Measurements from ENCODE around the gene SEC16A.
"Not testable (repeated sequence)": the region's sequence is repeated elsewhere in the genome, so short reads cannot be mapped to it uniquely, and the experiment has no call there.

The SEC16A gene

GRCh38 chr9:136424750-136425362 is 58.0 kb downstream of the SEC16A start:
- DNase-seq (ENCODE audit: low read depth in 2 of 3, low spot score in 1 of 3), result no peak

GRCh38 chr9:136423432-136424146 is 59.3 kb downstream of the SEC16A start:
- no peak for DNase-seq (ENCODE audit: low read depth in 2 of 3, low spot score in 1 of 3)

- no peak for DNase-seq (ENCODE audit: low read depth in 2 of 3, low spot score in 1 of 3)
Observed at GRCh38 chr9:136422876-136423275, 60.0 kb downstream of the SEC16A start.

- DNase-seq (ENCODE audit: low read depth in 2 of 3, low spot score in 1 of 3), result no peak
Observed at GRCh38 chr9:136421791-136422190, 61.0 kb downstream of the SEC16A start.

- no peak for DNase-seq (ENCODE audit: low read depth in 2 of 3, low spot score in 1 of 3)
Observed at GRCh38 chr9:136419092-136419420, 63.8 kb downstream of the SEC16A start.

- no peak for DNase-seq (ENCODE audit: low read depth in 2 of 3, low spot score in 1 of 3)
Observed at GRCh38 chr9:136418182-136419091, 64.4 kb downstream of the SEC16A start.

DNA sequence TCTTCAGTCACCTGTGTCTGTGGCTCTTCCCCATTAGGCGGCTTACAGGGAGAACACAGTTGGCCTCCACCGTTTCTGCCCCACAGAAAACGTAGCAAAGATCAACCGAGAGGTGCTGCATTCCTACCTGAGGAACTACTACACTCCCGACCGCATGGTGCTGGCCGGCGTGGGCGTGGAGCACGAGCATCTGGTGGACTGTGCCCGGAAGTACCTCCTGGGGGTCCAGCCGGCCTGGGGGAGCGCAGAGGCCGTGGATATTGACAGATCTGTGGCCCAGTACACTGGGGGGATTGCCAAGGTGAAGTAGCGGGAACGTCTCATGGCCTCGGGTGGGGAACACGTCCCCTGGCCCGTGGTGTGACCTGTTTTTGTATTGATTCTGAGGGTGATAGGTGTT is 65.9 kb downstream of the SEC16A start:
- DNase-seq (ENCODE audit: low read depth in 2 of 3, low spot score in 1 of 3), result no peak

DNA sequence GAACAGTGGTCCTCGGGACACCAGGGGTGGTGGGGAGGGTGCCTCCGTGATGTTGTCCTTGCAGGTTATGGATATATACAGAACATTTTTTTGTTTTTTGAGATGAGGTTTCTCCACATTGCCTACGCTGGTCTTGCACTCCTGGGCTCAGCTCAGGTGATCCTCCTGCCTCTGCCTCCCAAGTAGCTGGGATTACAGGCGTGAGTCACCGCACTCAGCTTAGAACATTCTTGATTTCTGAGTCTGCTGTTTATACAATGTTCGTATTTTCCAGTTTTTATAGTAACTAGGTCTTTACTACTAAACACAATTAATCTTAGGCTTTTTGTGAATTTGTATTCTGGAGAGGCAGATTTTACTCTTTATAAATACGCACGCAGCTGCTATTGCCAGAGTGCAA is 66.4 kb downstream of the SEC16A start:
- DNase-seq (ENCODE audit: low read depth in 2 of 3, low spot score in 1 of 3), result no peak

- no peak for DNase-seq (ENCODE audit: low read depth in 2 of 3, low spot score in 1 of 3)
Observed at GRCh38 chr9:136412962-136413361, 69.9 kb downstream of the SEC16A start.

DNA sequence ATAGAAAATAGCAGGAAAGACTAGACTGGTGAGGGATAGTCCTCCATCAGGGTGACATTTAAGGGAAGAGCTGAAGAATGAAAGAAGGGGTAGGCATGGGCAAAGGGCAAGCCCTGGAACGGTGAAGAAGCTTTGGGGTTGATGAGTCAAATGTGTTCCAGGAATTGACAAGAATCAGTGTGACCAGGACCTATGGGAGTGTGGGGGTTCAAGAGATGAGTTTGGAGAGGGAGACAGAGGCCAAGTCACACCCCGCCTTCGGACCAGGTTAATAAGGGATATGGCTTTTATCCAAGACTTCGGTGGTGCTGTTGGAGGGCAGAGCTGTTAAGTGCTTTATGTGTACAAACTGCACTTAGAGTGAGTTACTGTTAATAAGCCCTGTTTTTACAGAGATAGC is 71.5 kb downstream of the SEC16A start:
- DNase-seq (ENCODE audit: low read depth in 2 of 3, low spot score in 1 of 3), result no peak

- DNase-seq (ENCODE audit: low read depth in 2 of 3, low spot score in 1 of 3), result peak; percentile 91 to 98 (median 95)
Observed at GRCh38 chr9:136410500-136411287, 72.1 kb downstream of the SEC16A start, which contains the start of the genes ENTR1 and PMPCA. Gene ENTR1 (minus strand): TSS chr9:136410614. CDS start chr9:136410397, 217 bp downstream. Gene PMPCA (plus strand): TSS chr9:136410658. CDS start chr9:136410669, 11 bp downstream.

DNA sequence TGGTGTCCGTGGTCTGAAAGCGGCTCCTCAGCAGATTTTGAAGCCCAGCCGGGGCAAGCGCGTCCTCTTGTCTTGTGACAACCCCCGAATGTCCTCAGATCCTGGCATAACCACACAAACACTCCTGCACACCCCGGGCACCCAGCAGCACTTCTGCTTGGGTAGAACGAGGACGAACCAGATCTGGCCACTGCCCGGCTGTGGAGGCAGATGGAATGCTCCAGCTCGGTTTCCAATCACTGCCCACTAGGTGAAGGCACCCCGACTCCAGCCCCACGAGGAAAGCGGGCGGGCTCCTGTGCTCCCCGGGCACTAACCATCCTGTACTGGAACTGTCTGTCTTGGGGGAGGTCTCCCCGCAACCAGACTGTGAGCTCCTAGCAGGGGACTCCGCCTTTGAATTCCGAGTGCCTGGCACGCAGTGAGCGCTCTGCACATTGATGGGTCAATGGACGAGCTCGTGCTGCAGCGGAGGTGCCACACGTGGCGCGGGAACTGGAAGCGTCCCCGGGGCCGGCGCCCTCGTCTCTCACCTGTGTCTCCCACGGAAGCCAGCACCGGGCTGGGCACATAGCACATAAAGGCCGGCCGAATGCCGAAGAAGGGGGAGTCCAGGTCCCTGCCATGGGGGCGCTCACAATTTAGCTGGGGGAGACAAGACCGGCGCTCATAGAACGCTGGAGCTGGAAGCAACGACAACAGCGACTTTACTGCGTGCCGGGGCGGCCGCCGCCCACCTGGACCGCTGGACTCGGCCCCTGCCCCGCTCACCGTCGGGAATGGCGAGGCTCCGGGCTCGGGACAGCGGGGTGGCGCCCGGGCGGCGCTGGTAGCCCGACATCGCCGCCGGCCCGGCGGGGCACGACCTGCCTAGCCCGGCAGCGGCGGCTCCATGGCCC is 73.0 kb downstream of the SEC16A start:
- peak in 1 of 3 donors; percentile 26 for DNase-seq (ENCODE audit: low read depth in 2 of 3, low spot score in 1 of 3)

DNA sequence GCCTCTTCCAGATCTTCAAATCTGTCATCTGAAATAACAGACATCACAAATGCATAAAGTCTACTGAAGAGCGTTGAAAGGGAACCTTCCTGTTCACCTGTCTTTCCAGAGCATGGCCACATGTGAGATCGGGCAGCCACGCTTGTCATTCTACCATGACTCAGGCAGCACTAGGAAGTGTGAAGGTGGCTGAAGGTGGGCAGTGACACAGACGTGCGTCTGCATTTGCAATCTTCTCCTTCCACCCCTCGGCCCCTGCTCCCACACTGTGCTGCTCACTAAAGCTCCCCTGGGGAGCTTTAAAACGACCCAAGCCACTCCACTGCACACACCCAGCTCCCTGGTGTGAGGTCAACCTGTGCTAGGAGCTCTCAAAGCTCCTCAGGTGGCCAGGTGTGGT is 74.9 kb downstream of the SEC16A start:
- no peak for DNase-seq (ENCODE audit: low read depth in 2 of 3, low spot score in 1 of 3)

- not testable (repeated sequence) for DNase-seq (ENCODE audit: low read depth in 2 of 3, low spot score in 1 of 3)
Observed at GRCh38 chr9:136407061-136407460, 75.8 kb downstream of the SEC16A start.

DNA sequence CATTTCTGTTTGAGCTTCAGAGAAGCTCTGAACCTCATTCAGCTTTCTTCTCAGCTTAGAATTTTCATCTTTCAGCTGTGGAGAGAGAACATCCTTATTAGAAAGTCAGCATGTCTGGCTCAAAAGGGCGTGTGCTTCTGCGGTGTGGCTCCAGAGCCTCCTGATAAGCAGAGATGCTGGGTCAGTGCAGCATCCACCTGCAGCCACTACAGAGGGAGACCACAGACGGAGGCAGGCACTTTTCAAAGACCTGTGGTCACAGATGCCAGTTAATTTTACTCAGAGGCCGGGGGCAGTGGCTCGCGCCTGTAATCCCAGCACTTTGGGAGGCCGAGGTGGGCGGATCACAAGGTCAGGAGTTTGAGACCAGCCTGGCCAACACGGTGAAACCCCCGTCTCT is 76.9 kb downstream of the SEC16A start:
- not testable (repeated sequence) for DNase-seq (ENCODE audit: low read depth in 2 of 3, low spot score in 1 of 3)

DNA sequence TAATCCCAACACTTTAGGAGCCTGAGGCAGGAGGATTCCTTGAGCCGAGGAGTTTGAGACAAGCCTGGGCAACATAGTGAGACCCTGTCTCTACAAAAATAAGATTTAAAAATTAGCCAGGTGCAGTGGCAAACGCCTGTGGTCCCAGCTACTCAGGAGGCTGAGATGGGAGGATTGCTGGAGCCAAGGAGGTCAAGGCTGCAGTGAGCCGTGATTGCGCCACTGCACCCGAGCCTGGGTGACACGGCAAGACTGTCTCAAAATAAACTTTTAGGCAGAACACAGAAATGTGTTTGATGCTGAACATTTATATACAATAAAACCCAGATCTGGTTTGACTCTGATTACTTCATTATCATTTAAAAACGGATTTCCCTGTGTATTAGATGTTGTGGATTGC is 77.4 kb downstream of the SEC16A start:
- DNase-seq (ENCODE audit: low read depth in 2 of 3, low spot score in 1 of 3), result no peak

- no peak for DNase-seq (ENCODE audit: low read depth in 2 of 3, low spot score in 1 of 3)
Observed at GRCh38 chr9:136404801-136405136, 78.1 kb downstream of the SEC16A start.

GRCh38 chr9:136403915-136404800 is 78.7 kb downstream of the SEC16A start:
- DNase-seq (ENCODE audit: low read depth in 2 of 3, low spot score in 1 of 3), result peak; percentile 31 to 42 (median 34)

DNA sequence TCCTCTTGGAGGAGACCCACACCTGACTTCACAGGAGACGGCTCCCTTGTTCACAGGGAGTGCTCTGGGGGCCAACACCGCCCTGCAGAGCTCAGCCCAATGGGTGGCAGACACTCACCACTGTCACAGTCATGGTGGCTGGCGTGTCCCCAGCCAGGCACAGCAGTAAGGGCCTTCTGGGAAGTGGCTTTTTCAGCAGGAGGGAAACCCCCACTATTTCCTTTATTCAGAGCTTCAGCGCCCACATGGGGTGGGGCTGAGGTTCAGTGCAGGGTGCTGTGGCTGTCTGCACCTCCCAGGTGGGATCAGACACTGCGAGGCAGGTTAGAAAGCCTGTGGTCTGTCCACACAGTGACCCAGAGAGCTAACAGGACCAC is 79.3 kb downstream of the SEC16A start:
- DNase-seq (ENCODE audit: low read depth in 2 of 3, low spot score in 1 of 3), result peak; percentile 56 to 69 (median 63)

Data from stimulated activated CD4-positive, alpha-beta T cell treated with anti-CD3 and anti-CD28 coated beads, Interleukin-12 subunit alpha, Interleukin-12 subunit beta, amount 100 ng/mL, for 48 hours (primary cell).